HFFc6 (cell line): ENCODE measurements around the gene SUMF1. TPM values are rescaled to one million over a fixed set of nuclear protein-coding genes. Genes with fewer than 3 reads are reported as not detected.
"Not testable (repeated sequence)": the region's sequence is repeated elsewhere in the genome, so short reads cannot be mapped to it uniquely, and the experiment has no call there.

Experiments used
- DNase-seq: peaks from one replicate; pipeline ENCODE4 v3.0.0-alpha.2; 2018
- H3K27ac Mint-ChIP-seq: 2 replicates; pipeline ENCODE4 v1.8.0; 2020; ENCODE audit warnings: mild to moderate bottlenecking, mixed read lengths
- H3K27me3 Mint-ChIP-seq: 2 replicates; pipeline ENCODE4 v1.8.0; 2021; ENCODE audit warnings: mild to moderate bottlenecking, moderate library complexity, mixed read lengths; ENCODE audit not compliant: insufficient read depth
- H3K36me3 Mint-ChIP-seq: 2 replicates; pipeline ENCODE4 v1.8.0; 2021; ENCODE audit warnings: low read depth, mixed read lengths
- H3K4me1 Mint-ChIP-seq: 2 replicates; pipeline ENCODE4 v1.8.0; 2020; ENCODE audit warnings: low read depth, mixed read lengths
- H3K4me3 Mint-ChIP-seq: 2 replicates; pipeline ENCODE4 v1.8.0; 2020; ENCODE audit warnings: mild to moderate bottlenecking, moderate library complexity, mixed read lengths
- H3K9me3 Mint-ChIP-seq: 2 replicates; pipeline ENCODE4 v1.8.0; 2020; ENCODE audit warnings: mild to moderate bottlenecking, mixed read lengths
- total RNA-seq, 6 experiments: library from RNA; stranded (reverse); fragmentation: NEBNext Ultra II Directional; extraction: Animal tissue kit (Norgen Biotek cat#: 25700); gene quantifications; 2 replicates in 1 of 6; 3 replicates in 5 of 6; pipeline ENCODE4 v1.2.3, GENCODE V29; 2021
- TF ChIP-seq, protein P1 (sequence below): fragments of 200-600 bp; sonication (generic); IDR thresholded peaks from 2 replicates; pipeline ENCODE4 v1.5.0; 2021; ENCODE audit warnings: antibody characterized with exemption, mild to moderate bottlenecking

SUMF1 gene
- total RNA-seq, 6 experiments from 2014 or later, result 33.5 to 38.0 (median 36.0) TPM

DNA sequence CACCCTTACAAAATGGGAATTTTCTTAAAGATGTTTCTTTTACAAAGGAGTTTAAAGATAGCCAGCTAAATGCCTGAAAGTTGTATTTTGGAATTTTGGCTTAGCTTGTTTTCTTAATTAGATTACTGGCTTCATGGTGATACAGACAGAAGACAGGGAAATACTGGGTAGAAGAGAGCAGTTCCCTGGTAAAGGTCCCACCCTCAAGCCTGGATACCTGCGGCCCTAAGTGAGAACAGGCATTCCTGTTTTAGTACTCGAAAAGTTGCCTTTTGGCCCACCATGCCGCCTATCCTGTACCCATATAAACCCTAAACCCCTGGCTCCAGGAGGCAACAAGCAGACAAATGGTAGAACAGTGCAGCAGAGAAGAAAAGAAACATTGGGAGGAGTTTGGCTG lies 134.5 kb downstream of the SUMF1 start:
- TF ChIP-seq, protein P1, sequence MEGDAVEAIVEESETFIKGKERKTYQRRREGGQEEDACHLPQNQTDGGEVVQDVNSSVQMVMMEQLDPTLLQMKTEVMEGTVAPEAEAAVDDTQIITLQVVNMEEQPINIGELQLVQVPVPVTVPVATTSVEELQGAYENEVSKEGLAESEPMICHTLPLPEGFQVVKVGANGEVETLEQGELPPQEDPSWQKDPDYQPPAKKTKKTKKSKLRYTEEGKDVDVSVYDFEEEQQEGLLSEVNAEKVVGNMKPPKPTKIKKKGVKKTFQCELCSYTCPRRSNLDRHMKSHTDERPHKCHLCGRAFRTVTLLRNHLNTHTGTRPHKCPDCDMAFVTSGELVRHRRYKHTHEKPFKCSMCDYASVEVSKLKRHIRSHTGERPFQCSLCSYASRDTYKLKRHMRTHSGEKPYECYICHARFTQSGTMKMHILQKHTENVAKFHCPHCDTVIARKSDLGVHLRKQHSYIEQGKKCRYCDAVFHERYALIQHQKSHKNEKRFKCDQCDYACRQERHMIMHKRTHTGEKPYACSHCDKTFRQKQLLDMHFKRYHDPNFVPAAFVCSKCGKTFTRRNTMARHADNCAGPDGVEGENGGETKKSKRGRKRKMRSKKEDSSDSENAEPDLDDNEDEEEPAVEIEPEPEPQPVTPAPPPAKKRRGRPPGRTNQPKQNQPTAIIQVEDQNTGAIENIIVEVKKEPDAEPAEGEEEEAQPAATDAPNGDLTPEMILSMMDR, result no peak
- H3K4me3 Mint-ChIP-seq, result no peak overlapping the region
- no peaks in the 10 kb centered on the region for H3K4me1 Mint-ChIP-seq
- H3K36me3 Mint-ChIP-seq, result 0 out of 2 replicates have a peak, but pooled peaks cover 7% of the 10 kb centered on the region
- H3K27ac Mint-ChIP-seq, result no peak overlapping the region
- H3K27me3 Mint-ChIP-seq, result peaks cover 3% of the 10 kb centered on the region; the same call in 1 of the 2 replicates
- DNase-seq, result no peak
- peaks cover 11% of the 10 kb centered on the region for H3K9me3 Mint-ChIP-seq

DNA sequence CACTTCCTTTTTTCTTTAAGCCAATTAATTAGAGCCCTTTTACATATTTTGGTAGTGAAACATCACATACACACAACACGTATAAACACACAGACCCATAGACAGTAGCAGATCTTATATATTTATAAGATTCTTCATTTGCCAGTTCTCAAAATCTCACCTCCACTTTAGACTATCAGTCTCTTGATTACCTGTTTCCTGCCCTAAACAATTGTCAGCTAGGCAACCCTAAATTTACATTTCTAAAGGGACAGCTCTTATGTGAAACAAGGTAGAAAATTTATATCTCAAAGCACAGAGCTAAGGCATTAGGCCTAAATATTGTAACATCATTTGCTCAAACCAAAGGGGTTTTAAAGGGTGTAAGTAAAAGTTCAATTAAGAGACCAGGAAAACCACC lies 135.0 kb downstream of the SUMF1 start:
- TF ChIP-seq, protein P1, result no peak

DNA sequence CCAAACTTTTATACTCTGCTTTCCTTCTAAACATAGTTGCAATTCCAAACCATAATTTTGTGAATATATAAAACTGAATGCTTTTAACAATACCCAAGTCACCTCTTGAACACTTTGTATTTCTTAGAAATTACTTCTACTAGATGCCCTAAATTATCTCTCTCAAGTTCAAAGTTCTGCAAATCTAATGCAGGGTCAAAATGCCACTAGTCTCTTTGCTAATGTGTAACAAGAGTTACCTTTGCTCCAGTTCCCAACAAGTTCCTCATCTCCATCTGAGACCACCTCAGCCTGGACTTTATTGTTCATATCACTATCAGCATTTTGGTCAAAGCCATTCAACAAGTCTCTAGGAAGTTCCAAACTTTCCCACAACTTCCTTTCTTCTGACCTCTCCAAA lies 137.3 kb downstream of the SUMF1 start:
- H3K36me3 Mint-ChIP-seq, DNase-seq, H3K4me1 Mint-ChIP-seq, H3K27ac Mint-ChIP-seq, H3K27me3 Mint-ChIP-seq, H3K4me3 Mint-ChIP-seq: not testable (repeated sequence)
- H3K9me3 Mint-ChIP-seq, result peaks cover 11% of the 10 kb centered on the region

More for the DNA sequence above, 135.0 kb downstream of the SUMF1 start:
- Mint-ChIP-seq H3K9me3 (peaks cover 11% of the 10 kb centered on the region), H3K4me1 (no peaks in the 10 kb centered on the region), H3K27me3 (peaks cover 3% of the 10 kb centered on the region; the same call in 1 of the 2 replicates), H3K36me3 (0 out of 2 replicates have a peak, but pooled peaks cover 7% of the 10 kb centered on the region), H3K4me3 (no peak overlapping the region), H3K27ac (no peak overlapping the region)
- DNase-seq, result no peak

DNA sequence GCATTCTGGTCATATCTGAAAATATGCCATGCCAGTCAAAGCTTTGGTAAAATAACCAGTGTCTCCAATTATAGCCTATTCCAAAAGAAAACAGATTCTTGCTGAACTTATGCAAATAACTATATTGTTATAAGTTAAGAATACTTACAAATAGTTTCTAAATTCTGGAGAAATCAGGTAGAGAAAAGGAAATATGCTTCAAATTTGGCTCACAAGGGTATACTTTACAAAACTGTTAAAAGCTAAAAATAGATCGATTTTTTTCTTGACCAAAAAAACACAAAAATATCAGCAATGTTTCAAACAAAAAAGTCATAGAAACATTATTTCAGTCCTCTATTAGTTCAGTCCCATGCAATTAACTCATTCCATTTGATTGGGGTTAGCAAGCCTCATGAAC lies 140.2 kb downstream of the SUMF1 start:
- DNase-seq, result no peak
- Mint-ChIP-seq H3K36me3 (0 out of 2 replicates have a peak, but pooled peaks cover 7% of the 10 kb centered on the region), H3K4me1 (peaks cover 19% of the 10 kb centered on the region), H3K27me3 (no peaks in the 10 kb centered on the region), H3K4me3 (no peak overlapping the region), H3K9me3 (peaks cover 11% of the 10 kb centered on the region), H3K27ac (no peak overlapping the region)
- TF ChIP-seq, protein P1, result no peak

DNA sequence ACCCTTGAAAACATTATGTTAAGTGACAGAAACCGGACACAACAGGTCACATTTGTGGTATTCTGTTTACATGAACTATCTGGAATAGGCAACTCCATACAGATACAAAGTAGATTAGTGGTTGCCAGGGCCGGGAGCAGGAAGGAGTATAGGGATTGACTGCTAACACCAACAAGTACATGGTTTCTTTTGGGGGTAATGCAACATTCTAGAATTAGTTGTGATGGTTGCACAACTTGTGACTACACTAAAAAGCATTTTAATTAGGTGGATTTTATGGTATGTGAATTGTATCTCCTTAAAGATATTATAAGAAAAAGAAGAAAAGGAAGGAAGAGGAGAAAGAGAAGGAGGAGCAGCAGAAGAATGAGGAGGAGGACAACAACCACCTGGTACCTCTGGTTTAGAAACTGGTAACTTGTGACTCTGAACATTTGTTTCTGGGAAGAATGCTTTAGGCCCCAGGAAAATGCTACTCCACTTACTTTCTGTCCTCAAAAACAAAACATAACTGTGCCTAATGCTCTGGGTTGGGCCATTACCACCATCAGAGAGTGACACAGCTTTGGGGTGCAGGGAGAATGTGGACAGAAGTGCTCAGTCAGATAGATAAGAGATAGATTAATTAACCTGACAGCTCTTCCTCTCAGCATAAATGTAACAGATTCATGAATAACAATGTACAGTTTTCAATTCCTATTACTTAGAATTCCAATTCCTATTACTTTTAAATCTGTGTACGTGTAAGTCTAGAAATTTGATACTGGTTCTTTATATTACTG lies 143.6 kb downstream of the SUMF1 start:
- peaks cover 29% of the 10 kb centered on the region for H3K4me1 Mint-ChIP-seq
- H3K36me3 Mint-ChIP-seq, result no peaks in the 10 kb centered on the region
- H3K27ac Mint-ChIP-seq, result peak overlapping the region; percentile 57
- H3K4me3 Mint-ChIP-seq, result 0 out of 2 replicates have a peak overlapping the region, but pooled peaks have one; percentile 13
- H3K9me3 Mint-ChIP-seq, result no peaks in the 10 kb centered on the region
- H3K27me3 Mint-ChIP-seq, result no peaks in the 10 kb centered on the region
- peak; percentile 20 for DNase-seq
- TF ChIP-seq, protein P1, result no peak

DNA sequence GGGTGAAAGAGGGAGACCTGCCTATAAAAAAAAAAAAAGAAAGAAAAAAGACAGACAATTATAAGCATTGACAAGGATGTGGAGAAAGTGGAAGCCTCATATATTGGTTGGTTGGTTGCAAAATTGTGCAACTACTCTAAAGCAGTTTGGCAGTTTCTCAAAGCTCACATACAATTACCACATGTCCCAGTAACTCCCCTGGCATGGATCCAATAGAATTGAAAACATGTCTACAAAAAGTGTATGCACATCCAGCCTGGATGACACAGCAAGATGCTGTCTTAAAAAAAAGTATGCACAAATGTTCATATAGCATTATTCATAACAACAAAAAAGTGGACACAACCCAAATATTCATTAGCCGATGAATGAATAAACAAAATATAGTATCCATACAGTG lies 144.4 kb downstream of the SUMF1 start:
- Mint-ChIP-seq H3K27ac (no peak overlapping the region), H3K9me3 (no peaks in the 10 kb centered on the region), H3K36me3 (no peaks in the 10 kb centered on the region), H3K27me3 (no peaks in the 10 kb centered on the region), H3K4me3 (no peak overlapping the region), H3K4me1 (peaks cover 29% of the 10 kb centered on the region)
- TF ChIP-seq, protein P1, result no peak
- peak; percentile 45 for DNase-seq
